ENCODE measurements around the gene STK11IP. TPM values are rescaled to one million over a fixed set of nuclear protein-coding genes. Genes with fewer than 3 reads are reported as not detected.

The STK11IP gene
- total RNA-seq, 1 experiment from 2014 or later = 40.6 TPM

DNA sequence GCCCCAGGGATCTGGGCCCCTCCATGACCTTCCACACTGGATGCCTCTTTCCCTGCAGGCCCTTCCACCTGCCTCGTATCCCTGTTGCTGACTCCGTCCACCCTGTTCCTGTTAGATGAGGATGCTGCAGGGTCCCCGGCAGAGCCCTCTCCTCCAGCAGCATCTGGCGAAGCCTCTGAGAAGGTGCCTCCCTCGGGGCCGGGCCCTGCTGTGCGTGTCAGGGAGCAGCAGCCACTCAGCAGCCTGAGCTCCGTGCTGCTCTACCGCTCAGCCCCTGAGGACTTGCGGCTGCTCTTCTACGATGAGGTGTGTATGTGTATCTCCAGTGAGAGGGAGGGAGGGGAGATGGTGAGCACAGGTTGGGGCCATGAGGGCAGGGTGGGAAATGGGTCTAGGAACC lies 17.4 kb downstream of the STK11IP start:
- H3K36me3 ChIP-seq (ENCODE audit: low read depth) = no peaks in the 10 kb centered on the region; the same call in none of the 2 replicates
- no TSS peak for BruUV-seq (replicated peaks)
- ChIA-PET CTCF (no interaction called here), POLR2A (ENCODE audit: unreplicated experiment) (no interaction called here)
- H4K20me1 ChIP-seq (ENCODE audit: insufficient read depth) = no peaks in the 10 kb centered on the region
- H3F3A ChIP-seq (ENCODE audit: insufficient read depth, low read depth) = no peaks in the 10 kb centered on the region
- TF ChIP-seq EZH2 (IDR thresholded peaks at IDR 0.05; ENCODE audit: low read depth) = no peak
- TF ChIP-seq, protein P1, sequence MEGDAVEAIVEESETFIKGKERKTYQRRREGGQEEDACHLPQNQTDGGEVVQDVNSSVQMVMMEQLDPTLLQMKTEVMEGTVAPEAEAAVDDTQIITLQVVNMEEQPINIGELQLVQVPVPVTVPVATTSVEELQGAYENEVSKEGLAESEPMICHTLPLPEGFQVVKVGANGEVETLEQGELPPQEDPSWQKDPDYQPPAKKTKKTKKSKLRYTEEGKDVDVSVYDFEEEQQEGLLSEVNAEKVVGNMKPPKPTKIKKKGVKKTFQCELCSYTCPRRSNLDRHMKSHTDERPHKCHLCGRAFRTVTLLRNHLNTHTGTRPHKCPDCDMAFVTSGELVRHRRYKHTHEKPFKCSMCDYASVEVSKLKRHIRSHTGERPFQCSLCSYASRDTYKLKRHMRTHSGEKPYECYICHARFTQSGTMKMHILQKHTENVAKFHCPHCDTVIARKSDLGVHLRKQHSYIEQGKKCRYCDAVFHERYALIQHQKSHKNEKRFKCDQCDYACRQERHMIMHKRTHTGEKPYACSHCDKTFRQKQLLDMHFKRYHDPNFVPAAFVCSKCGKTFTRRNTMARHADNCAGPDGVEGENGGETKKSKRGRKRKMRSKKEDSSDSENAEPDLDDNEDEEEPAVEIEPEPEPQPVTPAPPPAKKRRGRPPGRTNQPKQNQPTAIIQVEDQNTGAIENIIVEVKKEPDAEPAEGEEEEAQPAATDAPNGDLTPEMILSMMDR (conservative IDR thresholded peaks at IDR 0.05) = no peak
- H3K27me3 ChIP-seq (ENCODE audit: insufficient read depth, low read depth) = no peaks in the 10 kb centered on the region
- H3K4me2 ChIP-seq = no peak overlapping the region
- H3K9me3 ChIP-seq (ENCODE audit: insufficient read depth, low read depth) = no peaks in the 10 kb centered on the region
- H3K79me2 ChIP-seq (ENCODE audit: low read depth) = no peaks in the 10 kb centered on the region
- intact Hi-C loops (cut with micrococcal nuclease; ENCODE audit: unreplicated experiment) = no loop called here
- no peak overlapping the region for H2AFZ ChIP-seq
- DNase-seq = no peak
- H3K9me2 ChIP-seq (ENCODE audit: insufficient read depth) = no peaks in the 10 kb centered on the region
- H3K4me1 ChIP-seq (replicated peaks; ENCODE audit: insufficient read depth) = no peaks in the 10 kb centered on the region
- H3K4me3 ChIP-seq = no peak overlapping the region
- no peak overlapping the region for H3K27ac ChIP-seq

DNA sequence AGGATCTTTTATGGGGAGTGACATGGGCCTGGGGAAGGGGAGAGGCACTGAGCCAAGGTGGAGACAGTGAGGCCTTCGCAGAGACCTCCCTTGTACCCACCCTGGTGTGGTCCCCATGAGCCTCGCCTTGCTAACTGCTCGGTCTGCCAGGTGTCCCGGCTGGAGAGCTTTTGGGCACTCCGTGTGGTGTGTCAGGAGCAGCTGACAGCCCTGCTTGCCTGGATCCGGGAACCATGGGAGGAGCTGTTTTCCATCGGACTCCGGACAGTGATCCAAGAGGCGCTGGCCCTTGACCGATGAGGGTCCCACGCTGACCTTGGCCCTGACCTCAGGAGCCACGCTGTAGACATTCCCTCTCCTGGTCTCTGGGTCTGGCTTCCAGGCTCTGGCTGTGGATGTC lies 18.2 kb downstream of the STK11IP start:
- intact Hi-C loops (cut with micrococcal nuclease; ENCODE audit: unreplicated experiment) = no loop called here
- H3K9me3 ChIP-seq (ENCODE audit: insufficient read depth, low read depth) = no peaks in the 10 kb centered on the region
- POLR2A ChIA-PET (ENCODE audit: unreplicated experiment) = no interaction called here
- H3F3A ChIP-seq (ENCODE audit: insufficient read depth, low read depth) = no peaks in the 10 kb centered on the region
- H2AFZ ChIP-seq = no peak overlapping the region
- no peak for DNase-seq
- no peak overlapping the region for H3K4me3 ChIP-seq
- no peaks in the 10 kb centered on the region for H3K4me1 ChIP-seq (replicated peaks; ENCODE audit: insufficient read depth)
- H3K4me2 ChIP-seq = no peak overlapping the region
- H3K27ac ChIP-seq = no peak overlapping the region
- no peaks in the 10 kb centered on the region for H3K79me2 ChIP-seq (ENCODE audit: low read depth)
- H3K9me2 ChIP-seq (ENCODE audit: insufficient read depth) = no peaks in the 10 kb centered on the region
- H3K27me3 ChIP-seq (ENCODE audit: insufficient read depth, low read depth) = no peaks in the 10 kb centered on the region
- BruUV-seq (replicated peaks) = no TSS peak
- H3K36me3 ChIP-seq (ENCODE audit: low read depth) = no peaks in the 10 kb centered on the region; the same call in none of the 2 replicates
- H4K20me1 ChIP-seq (ENCODE audit: insufficient read depth) = no peaks in the 10 kb centered on the region
- TF ChIP-seq, protein P1 (conservative IDR thresholded peaks at IDR 0.05) = no peak
- TF ChIP-seq EZH2 (IDR thresholded peaks at IDR 0.05; ENCODE audit: low read depth) = no peak
- CTCF ChIA-PET = no interaction called here

DNA sequence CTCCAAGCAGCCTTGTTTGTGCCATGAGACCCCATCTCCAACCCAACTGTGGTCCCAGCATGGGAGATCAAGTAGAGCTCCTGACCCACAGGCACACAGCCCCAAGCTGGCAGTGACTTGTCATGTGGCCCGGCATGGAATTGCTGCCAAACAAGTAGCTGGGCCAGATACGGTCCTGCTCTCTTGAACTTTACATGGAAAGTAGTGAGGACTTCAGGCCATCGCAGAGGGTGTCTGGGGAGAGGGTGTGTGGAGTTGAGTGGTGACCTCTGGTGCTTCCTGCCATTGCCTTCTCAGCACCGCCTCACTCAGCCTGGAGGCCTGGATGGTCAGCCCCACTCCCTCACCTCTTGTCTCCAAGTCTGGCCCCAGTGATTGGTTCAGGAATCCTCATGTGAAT lies 18.9 kb downstream of the STK11IP start:
- H3K79me2 ChIP-seq (ENCODE audit: low read depth) = no peaks in the 10 kb centered on the region
- H3K9me3 ChIP-seq (ENCODE audit: insufficient read depth, low read depth) = no peaks in the 10 kb centered on the region
- no peaks in the 10 kb centered on the region; the same call in none of the 2 replicates for H3K36me3 ChIP-seq (ENCODE audit: low read depth)
- no TSS peak for BruUV-seq (replicated peaks)
- H3K4me3 ChIP-seq = no peak overlapping the region
- H3K9me2 ChIP-seq (ENCODE audit: insufficient read depth) = no peaks in the 10 kb centered on the region
- no peak for DNase-seq
- H3F3A ChIP-seq (ENCODE audit: insufficient read depth, low read depth) = no peaks in the 10 kb centered on the region
- POLR2A ChIA-PET (ENCODE audit: unreplicated experiment) = no interaction called here
- no peaks in the 10 kb centered on the region for H3K4me1 ChIP-seq (replicated peaks; ENCODE audit: insufficient read depth)
- H3K4me2 ChIP-seq = no peak overlapping the region
- H4K20me1 ChIP-seq (ENCODE audit: insufficient read depth) = no peaks in the 10 kb centered on the region
- H3K27ac ChIP-seq = no peak overlapping the region
- H3K27me3 ChIP-seq (ENCODE audit: insufficient read depth, low read depth) = no peaks in the 10 kb centered on the region
- CTCF ChIA-PET = no interaction called here
- no peak overlapping the region for H2AFZ ChIP-seq
- intact Hi-C loops (cut with micrococcal nuclease; ENCODE audit: unreplicated experiment) = no loop called here
- TF ChIP-seq, protein P1 (conservative IDR thresholded peaks at IDR 0.05) = no peak
- TF ChIP-seq EZH2 (IDR thresholded peaks at IDR 0.05; ENCODE audit: low read depth) = no peak

All from PC-9 (cell line).